HepG2 (cell line): ENCODE data around the gene TEDC1. TPM values are rescaled to one million over a fixed set of nuclear protein-coding genes. Genes with fewer than 3 reads are reported as not detected.
A peak's percentile ranks its signal among the peaks of the same experiment; 100 is the strongest.

Experiments
- ARNT ChIP-seq: fragments of 450-650 bp; IDR thresholded peaks from 2 replicates; pipeline ENCODE4 v1.6.1; 2017
- BATF2 ChIP-seq: sonication (generic); formaldehyde crosslinking; IDR thresholded peaks from 2 replicates; pipeline ENCODE4 v1.8.0; 2022; ENCODE audit warnings: mild to moderate bottlenecking, missing genetic modification reagents, moderate library complexity
- CEBPZ ChIP-seq: IDR thresholded peaks from 2 replicates; pipeline ENCODE4 v1.6.1; 2012; ENCODE audit warnings: low read length, improper control_type of control experiment
- ERF ChIP-seq: IDR thresholded peaks from 2 replicates; pipeline ENCODE4 v1.6.1; 2018; ENCODE audit warnings: missing biosample characterization, missing genetic modification reagents
- GFI1 ChIP-seq: sonication (generic); formaldehyde crosslinking; IDR thresholded peaks from 2 replicates; pipeline ENCODE4 v1.5.0; 2020; ENCODE audit warnings: missing genetic modification reagents, mild to moderate bottlenecking, borderline replicate concordance
- NRL ChIP-seq: sonication (generic); formaldehyde crosslinking; IDR thresholded peaks from 2 replicates; pipeline ENCODE4 v1.5.0; 2020; ENCODE audit warnings: missing genetic modification reagents, mild to moderate bottlenecking, moderate library complexity, borderline replicate concordance
- PRPF4 ChIP-seq: fragments of 200-400 bp; formaldehyde crosslinking; IDR thresholded peaks from 2 replicates; pipeline ENCODE4 v1.6.1; 2016; ENCODE audit warnings: low read length, low read depth; ENCODE audit not compliant: poor library complexity, severe bottlenecking
- RAD21 ChIP-seq: fragments of 450-650 bp; formaldehyde crosslinking; IDR thresholded peaks from 2 replicates; pipeline ENCODE4 v1.5.0; 2020; ENCODE audit warnings: mild to moderate bottlenecking
- RFX3 ChIP-seq: IDR thresholded peaks from 2 replicates; pipeline ENCODE4 v1.6.1; 2016; ENCODE audit warnings: missing biosample characterization, missing genetic modification reagents
- RFXANK ChIP-seq: IDR thresholded peaks from 2 replicates; pipeline ENCODE4 v1.6.1; 2016
- SETDB1 ChIP-seq: sonication (generic); formaldehyde crosslinking; IDR thresholded peaks from 2 replicates; pipeline ENCODE4 v1.5.1; 2020; ENCODE audit warnings: missing genetic modification reagents, mild to moderate bottlenecking, borderline replicate concordance
- TBL1XR1 ChIP-seq: fragments of 150-350 bp; IDR thresholded peaks from 2 replicates; pipeline ENCODE4 v1.6.1; 2014; ENCODE audit warnings: borderline replicate concordance, low read length; ENCODE audit not compliant: partially characterized antibody
- TIGD3 ChIP-seq: sonication (generic); formaldehyde crosslinking; IDR thresholded peaks from 2 replicates; pipeline ENCODE4 v1.5.1; 2020; ENCODE audit warnings: mild to moderate bottlenecking, missing genetic modification reagents, borderline replicate concordance
- ZHX2 ChIP-seq, 2 experiments: sonication (generic) in 1 of 2; formaldehyde crosslinking in 1 of 2; IDR thresholded peaks; 2 replicates each; pipeline versions ENCODE4 v1.6.1 to v1.9.0; 2014 to 2022; ENCODE audit warnings: antibody characterized with exemption in 1 of 2, borderline replicate concordance in 1 of 2, inconsistent platforms in 1 of 2, low read depth in 1 of 2, missing genetic modification reagents in 1 of 2
- ZNF275 ChIP-seq: sonication (generic); formaldehyde crosslinking; IDR thresholded peaks from 2 replicates; pipeline ENCODE4 v1.8.0; 2022; ENCODE audit warnings: missing genetic modification reagents, mild to moderate bottlenecking, inconsistent platforms, borderline replicate concordance
- ZNF350 ChIP-seq: sonication (generic); formaldehyde crosslinking; IDR thresholded peaks from 2 replicates; pipeline ENCODE4 v1.4.0; 2020; ENCODE audit warnings: mild to moderate bottlenecking, low read depth, missing genetic modification reagents, borderline replicate concordance
- polyA plus RNA-seq, 8 experiments: library from polyadenylated mRNA; depleted of rRNA in 3 of 8; stranded (reverse) in 7 of 8; unstranded in 1 of 8; fragments of >200 nt; fragmentation: Illumina TruSeq in 4 of 8; extraction: Trizol in 4 of 8; gene quantifications; 2 replicates each; pipeline versions ENCODE4 v1.2.1 to v1.2.3, GENCODE V29; 2011 to 2016; ENCODE audit warnings: low read depth in 4 of 8, missing spikeins in 1 of 8, mixed read lengths in 1 of 8; ENCODE audit not compliant: insufficient read depth in 1 of 8
- total RNA-seq, 5 experiments: library from RNA; depleted of rRNA; stranded (reverse); fragments of >200 nt; fragmentation: Illumina TruSeq; extraction: Trizol; gene quantifications; 2 replicates each; pipeline ENCODE4 v1.2.3, GENCODE V29; 2016; ENCODE audit warnings: low read depth in 1 of 5

The TEDC1 gene
- total and polyA plus RNA-seq, 2 of the 13 experiments (the other 11 are each of a cell fraction or from before 2014, with no cell fraction given): 5.7 to 27.4 TPM

GRCh38 chr14:105489542-105490266 is 1.3 kb upstream of the TEDC1 start (continued):
- TF ChIP-seq NRL (CRISPR knock-in tag) (no peak), TIGD3 (no peak), ERF (CRISPR knock-in tag) (peak; percentile 68; the same call in 1 of the 2 replicates), ARNT (no peak), CEBPZ (no peak), RAD21 (CRISPR knock-in tag) (peak; percentile 51), ZNF350 (no peak), ZNF275 (CRISPR knock-in tag) (0 out of 2 replicates have a peak, but pooled peaks have one; percentile 15), RFXANK (no peak), GFI1 (CRISPR knock-in tag) (no peak), RFX3 (CRISPR knock-in tag) (no peak), SETDB1 (no peak), TBL1XR1 (no peak), ZHX2 (IDR thresholded peaks at IDR 0.05; ENCODE audit: low read depth) (no peak), ZHX2 (CRISPR knock-in tag; IDR thresholded peaks at IDR 0.05; ENCODE audit: borderline replicate concordance) (no peak), BATF2 (CRISPR knock-in tag) (0 out of 2 replicates have a peak, but pooled peaks have one; percentile 14), PRPF4 (no peak)
